Activated CD8-positive, alpha-beta T cell treated with anti-CD3 and anti-CD28 coated beads, Interleukin-2, amount 10 ng/mL, durations not matched to agents 7 days and 5 days (primary cell): ENCODE measurements around the gene CHSY3. TPM values are rescaled to one million over a fixed set of nuclear protein-coding genes. Genes with fewer than 3 reads are reported as not detected.

ENCODE experiments used
- ATAC-seq: fragments of 150-1000 bp; cut with Tn5 transposase; one replicate; pipeline ENCODE4 v1.10.0; 2021; ENCODE audit warnings: moderate library complexity
- CTCF ChIA-PET: fragments of 350-600 bp; sonication (Branson Sonifier 250); formaldehyde crosslinking; loops from one replicate; lab custom pipeline; 2021; ENCODE audit warnings: antibody characterized with exemption; lab: Charles Lee
- POLR2A ChIA-PET: fragments of 350-600 bp; sonication (Branson Sonifier 250); formaldehyde crosslinking; loops from one replicate; lab custom pipeline; 2021; ENCODE audit warnings: antibody characterized with exemption; lab: Charles Lee
- DNase-seq: peaks from one replicate; pipeline ENCODE4 v3.0.0-alpha.2; 2020
- H3K27ac Mint-ChIP-seq: one replicate; pipeline ENCODE4 v1.8.0; 2021; ENCODE audit warnings: mild to moderate bottlenecking, mixed read lengths
- H3K27me3 Mint-ChIP-seq: one replicate; pipeline ENCODE4 v1.8.0; 2021; ENCODE audit warnings: low read depth, mixed read lengths
- H3K36me3 Mint-ChIP-seq: one replicate; pipeline ENCODE4 v1.8.0; 2021; ENCODE audit warnings: low read depth, mixed read lengths
- H3K4me1 Mint-ChIP-seq: one replicate; pipeline ENCODE4 v1.8.0; 2021; ENCODE audit warnings: low read depth, mixed read lengths
- H3K4me3 Mint-ChIP-seq: one replicate; pipeline ENCODE4 v1.8.0; 2021; ENCODE audit warnings: mild to moderate bottlenecking, mixed read lengths
- H3K9me3 Mint-ChIP-seq: one replicate; pipeline ENCODE4 v1.8.0; 2022; ENCODE audit warnings: mixed read lengths; ENCODE audit not compliant: insufficient read depth
- total RNA-seq, 2 experiments: library from RNA; stranded (reverse); gene quantifications; one replicate each; pipeline ENCODE4 v1.2.3, GENCODE V29; 2021

The CHSY3 gene
- total RNA-seq, 2 experiments from 2014 or later: not detected

- DNase-seq (no peak), ATAC-seq (no peak)
- Mint-ChIP-seq H3K27ac (no peak overlapping the region), H3K36me3 (no peaks in the 10 kb centered on the region), H3K9me3 (no peaks in the 10 kb centered on the region), H3K27me3 (no peaks in the 10 kb centered on the region), H3K4me3 (no peak overlapping the region), H3K4me1 (no peaks in the 10 kb centered on the region)
- CTCF ChIA-PET: interaction anchor here (1.4 kb wide), 1 partner anchor 32 kb away, joined by 4 read pairs; no protein-coding TSS in a partner anchor
- POLR2A ChIA-PET: no interaction called here
Measured at GRCh38 chr5:130141659-130142320, 237.5 kb downstream of the CHSY3 start.

GRCh38 chr5:130151239-130151638 is 247.0 kb downstream of the CHSY3 start:
- H3K9me3 Mint-ChIP-seq: no peaks in the 10 kb centered on the region
- ChIA-PET POLR2A (no interaction called here), CTCF (no interaction called here)
- H3K27me3 Mint-ChIP-seq: no peaks in the 10 kb centered on the region
- H3K36me3 Mint-ChIP-seq: no peaks in the 10 kb centered on the region
- ATAC-seq (no peak), DNase-seq (no peak)
- no peak overlapping the region for H3K4me3 Mint-ChIP-seq
- no peaks in the 10 kb centered on the region for H3K4me1 Mint-ChIP-seq
- no peak overlapping the region for H3K27ac Mint-ChIP-seq

- H3K27me3 Mint-ChIP-seq: no peaks in the 10 kb centered on the region
- POLR2A ChIA-PET: no interaction called here
- H3K4me1 Mint-ChIP-seq: no peaks in the 10 kb centered on the region
- ATAC-seq (no peak), DNase-seq (no peak)
- CTCF ChIA-PET: no interaction called here
- H3K9me3 Mint-ChIP-seq: no peaks in the 10 kb centered on the region
- no peak overlapping the region for H3K27ac Mint-ChIP-seq
- H3K36me3 Mint-ChIP-seq: no peaks in the 10 kb centered on the region
- H3K4me3 Mint-ChIP-seq: no peak overlapping the region
Measured at GRCh38 chr5:130155345-130156011, 251.2 kb downstream of the CHSY3 start.

- DNase-seq: no peak
- H3K4me1 Mint-ChIP-seq: no peaks in the 10 kb centered on the region
- ChIA-PET POLR2A (no interaction called here), CTCF (no interaction called here)
- no peaks in the 10 kb centered on the region for H3K9me3 Mint-ChIP-seq
- H3K4me3 Mint-ChIP-seq: no peak overlapping the region
- no peak for ATAC-seq
- H3K27ac Mint-ChIP-seq: no peak overlapping the region
- H3K27me3 Mint-ChIP-seq: no peaks in the 10 kb centered on the region
- no peaks in the 10 kb centered on the region for H3K36me3 Mint-ChIP-seq
Measured at GRCh38 chr5:130158036-130158435, 253.8 kb downstream of the CHSY3 start.

GRCh38 chr5:130159968-130160367 is 255.7 kb downstream of the CHSY3 start:
- ATAC-seq (no peak), DNase-seq (no peak)
- no peaks in the 10 kb centered on the region for H3K27me3 Mint-ChIP-seq
- CTCF ChIA-PET: no interaction called here
- H3K9me3 Mint-ChIP-seq: no peaks in the 10 kb centered on the region
- no peaks in the 10 kb centered on the region for H3K4me1 Mint-ChIP-seq
- no peaks in the 10 kb centered on the region for H3K36me3 Mint-ChIP-seq
- no peak overlapping the region for H3K27ac Mint-ChIP-seq
- H3K4me3 Mint-ChIP-seq: no peak overlapping the region
- POLR2A ChIA-PET: no interaction called here

- POLR2A ChIA-PET: no interaction called here
- H3K27me3 Mint-ChIP-seq: no peaks in the 10 kb centered on the region
- ATAC-seq (no peak), DNase-seq (no peak)
- no peak overlapping the region for H3K4me3 Mint-ChIP-seq
- no peaks in the 10 kb centered on the region for H3K36me3 Mint-ChIP-seq
- H3K9me3 Mint-ChIP-seq: no peaks in the 10 kb centered on the region
- H3K4me1 Mint-ChIP-seq: no peaks in the 10 kb centered on the region
- no peak overlapping the region for H3K27ac Mint-ChIP-seq
- CTCF ChIA-PET: no interaction called here
Measured at GRCh38 chr5:130164966-130165365, 260.7 kb downstream of the CHSY3 start.

GRCh38 chr5:130166839-130167490 is 262.7 kb downstream of the CHSY3 start:
- DNase-seq (no peak), ATAC-seq (no peak)
- Mint-ChIP-seq H3K27me3 (no peaks in the 10 kb centered on the region), H3K4me1 (no peaks in the 10 kb centered on the region), H3K27ac (no peak overlapping the region), H3K36me3 (no peaks in the 10 kb centered on the region), H3K9me3 (no peaks in the 10 kb centered on the region), H3K4me3 (no peak overlapping the region)
- ChIA-PET CTCF (no interaction called here), POLR2A (no interaction called here)

GRCh38 chr5:130168211-130168610 is 263.9 kb downstream of the CHSY3 start:
- no peak overlapping the region for H3K27ac Mint-ChIP-seq
- no peaks in the 10 kb centered on the region for H3K36me3 Mint-ChIP-seq
- ATAC-seq: no peak
- no peaks in the 10 kb centered on the region for H3K27me3 Mint-ChIP-seq
- no peak for DNase-seq
- no peak overlapping the region for H3K4me3 Mint-ChIP-seq
- no peaks in the 10 kb centered on the region for H3K4me1 Mint-ChIP-seq
- ChIA-PET POLR2A (no interaction called here), CTCF (no interaction called here)
- no peaks in the 10 kb centered on the region for H3K9me3 Mint-ChIP-seq

- no peak for DNase-seq
- Mint-ChIP-seq H3K4me1 (no peaks in the 10 kb centered on the region), H3K36me3 (no peaks in the 10 kb centered on the region), H3K27ac (no peak overlapping the region), H3K4me3 (no peak overlapping the region), H3K27me3 (no peaks in the 10 kb centered on the region), H3K9me3 (no peaks in the 10 kb centered on the region)
- ATAC-seq: no peak
- ChIA-PET CTCF (no interaction called here), POLR2A (no interaction called here)
Measured at GRCh38 chr5:130171699-130172098, 267.4 kb downstream of the CHSY3 start.

- ATAC-seq: no peak
- Mint-ChIP-seq H3K27ac (no peak overlapping the region), H3K4me1 (no peaks in the 10 kb centered on the region), H3K9me3 (no peaks in the 10 kb centered on the region), H3K4me3 (no peak overlapping the region), H3K36me3 (no peaks in the 10 kb centered on the region), H3K27me3 (peaks cover 2% of the 10 kb centered on the region)
- ChIA-PET CTCF (no interaction called here), POLR2A (no interaction called here)
- no peak for DNase-seq
Measured at GRCh38 chr5:130183115-130183514, 278.9 kb downstream of the CHSY3 start.

GRCh38 chr5:130189961-130190360 is 285.7 kb downstream of the CHSY3 start:
- no peak for DNase-seq
- Mint-ChIP-seq H3K9me3 (no peaks in the 10 kb centered on the region), H3K36me3 (no peaks in the 10 kb centered on the region), H3K27ac (no peak overlapping the region), H3K27me3 (no peaks in the 10 kb centered on the region), H3K4me1 (no peaks in the 10 kb centered on the region), H3K4me3 (no peak overlapping the region)
- CTCF ChIA-PET: no interaction called here
- POLR2A ChIA-PET: no interaction called here
- ATAC-seq: no peak

GRCh38 chr5:130198927-130199326 is 294.7 kb downstream of the CHSY3 start:
- no peaks in the 10 kb centered on the region for H3K27me3 Mint-ChIP-seq
- ChIA-PET POLR2A (no interaction called here), CTCF (no interaction called here)
- no peaks in the 10 kb centered on the region for H3K36me3 Mint-ChIP-seq
- no peak overlapping the region for H3K4me3 Mint-ChIP-seq
- ATAC-seq: no peak
- no peaks in the 10 kb centered on the region for H3K4me1 Mint-ChIP-seq
- no peak overlapping the region for H3K27ac Mint-ChIP-seq
- H3K9me3 Mint-ChIP-seq: no peaks in the 10 kb centered on the region
- no peak for DNase-seq
